HEK293 (cell line): ENCODE results near the gene HIKESHI.
"Not testable (repeated sequence)": the region's sequence is repeated elsewhere in the genome, so short reads cannot be mapped to it uniquely, and the experiment has no call there.

ENCODE experiments used
- CTCF ChIA-PET: fragments of 350-600 bp; formaldehyde crosslinking; extraction: SDS; loops from one replicate; lab custom pipeline; 2021; ENCODE audit warnings: antibody characterized with exemption; lab: Yijun Ruan, JAX
- POLR2A ChIA-PET: fragments of 300-600 bp; formaldehyde crosslinking; extraction: SDS; loops from one replicate; lab custom pipeline; 2020; ENCODE audit warnings: antibody characterized with exemption, inconsistent platforms; lab: Yijun Ruan, JAX
- H3K27ac ChIP-seq: fragments of 200-500 bp; sonication (Bioruptor generic); 2 replicates; pipeline ENCODE4 v1.5.1; 2014; ENCODE audit warnings: low read depth, low read length, control low read depth, inconsistent platforms; ENCODE audit errors: extremely low read depth
- H3K36me3 ChIP-seq, 2 experiments: fragments of 200-500 bp in 1 of 2; sonication (Bioruptor generic) in 1 of 2; 1 replicate in 1 of 2; 2 replicates in 1 of 2; pipeline ENCODE4 v1.5.1; 2014 to 2017; ENCODE audit warnings: inconsistent platforms in 2 of 2, low read length in 2 of 2; ENCODE audit not compliant: control insufficient read depth in 2 of 2, insufficient read depth in 1 of 2
- H3K4me1 ChIP-seq: fragments of 200-500 bp; sonication (Bioruptor generic); 2 replicates; pipeline ENCODE4 v1.5.1; 2014; ENCODE audit warnings: mild to moderate bottlenecking, low read length, inconsistent platforms; ENCODE audit not compliant: control insufficient read depth, insufficient read depth
- H3K4me3 ChIP-seq: 2 replicates; pipeline ENCODE4 v1.5.1; 2011; ENCODE audit warnings: low read depth, mild to moderate bottlenecking, control low read depth, low read length, moderate library complexity
- H3K9me3 ChIP-seq: fragments of 200-500 bp; sonication (Bioruptor generic); 2 replicates; pipeline ENCODE4 v1.5.1; 2014; ENCODE audit warnings: low read depth, low read length, inconsistent platforms; ENCODE audit not compliant: control insufficient read depth, insufficient read depth
- GLIS2 ChIP-seq: fragments of 450-650 bp; formaldehyde crosslinking; IDR thresholded peaks from 2 replicates; pipeline ENCODE4 v1.5.1; 2016; ENCODE audit warnings: missing biosample characterization, missing genetic modification characterization
- ZNF140 ChIP-seq: fragments of 450-650 bp; formaldehyde crosslinking; IDR thresholded peaks from 2 replicates; pipeline ENCODE4 v1.5.1; 2016; ENCODE audit warnings: missing biosample characterization, missing genetic modification characterization
- ZNF155 ChIP-seq: fragments of 450-650 bp; formaldehyde crosslinking; IDR thresholded peaks from 2 replicates; pipeline ENCODE4 v1.5.1; 2016; ENCODE audit warnings: missing biosample characterization, missing genetic modification characterization
- ZNF302 ChIP-seq: fragments of 450-650 bp; formaldehyde crosslinking; IDR thresholded peaks from 2 replicates; pipeline ENCODE4 v1.5.1; 2016; ENCODE audit warnings: missing biosample characterization, missing genetic modification characterization, low read depth
- ZNF335 ChIP-seq: fragments of 450-650 bp; formaldehyde crosslinking; conservative IDR thresholded peaks from 2 replicates; pipeline ENCODE4 v1.5.1; 2016; ENCODE audit warnings: missing biosample characterization, missing genetic modification characterization
- ZNF354C ChIP-seq: fragments of 450-650 bp; formaldehyde crosslinking; IDR thresholded peaks from 2 replicates; pipeline ENCODE4 v1.5.1; 2016; ENCODE audit warnings: missing biosample characterization, missing genetic modification characterization, low read depth, borderline replicate concordance
- ZNF776 ChIP-seq: fragments of 450-650 bp; formaldehyde crosslinking; IDR thresholded peaks from 2 replicates; pipeline ENCODE4 v1.5.0; 2017; ENCODE audit warnings: missing biosample characterization, missing genetic modification characterization, borderline replicate concordance
- ZNF843 ChIP-seq: fragments of 450-650 bp; formaldehyde crosslinking; IDR thresholded peaks from 2 replicates; pipeline ENCODE4 v1.5.1; 2016; ENCODE audit warnings: missing biosample characterization, missing genetic modification characterization
- TF ChIP-seq, protein P1 (sequence below): fragments of 450-650 bp; formaldehyde crosslinking; IDR thresholded peaks from 2 replicates; pipeline ENCODE4 v1.5.1; 2016; ENCODE audit warnings: missing biosample characterization, missing genetic modification characterization
- TF ChIP-seq, protein P2 (sequence below): fragments of 450-650 bp; formaldehyde crosslinking; IDR thresholded peaks from 2 replicates; pipeline ENCODE4 v1.5.1; 2016; ENCODE audit warnings: missing biosample characterization, missing genetic modification characterization
- TF ChIP-seq, protein P3 (sequence below): fragments of 450-650 bp; formaldehyde crosslinking; conservative IDR thresholded peaks from 2 replicates; pipeline ENCODE4 v1.5.1; 2016; ENCODE audit warnings: low read depth, missing biosample characterization, missing genetic modification characterization
- TF ChIP-seq, protein P4 (sequence below): fragments of 450-650 bp; formaldehyde crosslinking; IDR thresholded peaks from 2 replicates; pipeline ENCODE4 v1.5.1; 2017; ENCODE audit warnings: missing biosample characterization, missing genetic modification characterization
- TF ChIP-seq, protein P5 (sequence below): fragments of 450-650 bp; formaldehyde crosslinking; IDR thresholded peaks from 2 replicates; pipeline ENCODE4 v1.5.1; 2016; ENCODE audit warnings: missing biosample characterization, missing genetic modification characterization, low read depth
- TF ChIP-seq, protein P6 (sequence below): fragments of 450-650 bp; formaldehyde crosslinking; IDR thresholded peaks from 2 replicates; pipeline ENCODE4 v1.5.1; 2017; ENCODE audit warnings: missing biosample characterization, mild to moderate bottlenecking, missing genetic modification characterization, moderate library complexity

HIKESHI gene

DNA sequence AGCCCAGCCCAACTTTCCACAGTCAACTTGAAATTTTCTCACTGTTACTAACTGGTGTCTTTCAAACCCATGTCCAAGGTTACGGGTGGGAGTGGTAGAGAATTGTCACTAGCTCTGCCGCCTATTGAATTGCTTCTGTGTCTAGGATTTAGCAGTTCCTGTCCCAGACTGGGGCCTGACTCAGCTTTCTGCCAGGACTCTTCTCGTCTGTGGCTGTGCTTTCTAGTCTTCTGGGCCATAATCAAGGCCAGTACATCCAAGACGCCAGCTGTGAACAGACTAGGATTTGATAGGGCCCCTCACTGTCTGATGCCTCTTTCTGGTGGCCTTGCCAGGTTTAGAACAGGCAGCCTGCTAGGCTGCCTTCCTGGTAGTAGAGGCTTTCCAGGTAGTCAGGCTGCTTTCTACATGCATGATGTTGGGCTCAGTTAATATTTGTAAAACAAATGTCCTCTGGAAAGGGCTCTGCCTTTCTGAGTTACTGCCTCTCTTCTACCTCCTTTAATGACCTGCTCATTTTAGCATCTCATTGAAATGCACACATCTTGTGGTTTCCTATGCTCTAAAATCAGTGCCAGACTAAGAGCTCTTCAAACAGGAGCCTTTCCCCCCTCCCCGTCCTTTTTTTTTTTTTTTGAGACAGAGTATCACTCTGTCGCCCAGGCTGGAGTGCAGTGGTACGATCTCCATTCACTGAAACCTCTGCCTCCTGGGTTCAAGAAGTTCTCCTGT is 13.1 kb upstream of the HIKESHI start:
- no peaks in the 10 kb centered on the region for H3K4me1 ChIP-seq
- H3K4me3 ChIP-seq = no peak overlapping the region
- H3K27ac ChIP-seq = no peak overlapping the region
- POLR2A ChIA-PET = interaction anchor here (0.7 kb wide), 1 partner anchor 27 kb away, joined by 12 read pairs; no protein-coding TSS in a partner anchor
- TF ChIP-seq ZNF155 (tag by site-specific recombination) = no peak
- TF ChIP-seq GLIS2 (tag by site-specific recombination) = no peak
- TF ChIP-seq, protein P1, sequence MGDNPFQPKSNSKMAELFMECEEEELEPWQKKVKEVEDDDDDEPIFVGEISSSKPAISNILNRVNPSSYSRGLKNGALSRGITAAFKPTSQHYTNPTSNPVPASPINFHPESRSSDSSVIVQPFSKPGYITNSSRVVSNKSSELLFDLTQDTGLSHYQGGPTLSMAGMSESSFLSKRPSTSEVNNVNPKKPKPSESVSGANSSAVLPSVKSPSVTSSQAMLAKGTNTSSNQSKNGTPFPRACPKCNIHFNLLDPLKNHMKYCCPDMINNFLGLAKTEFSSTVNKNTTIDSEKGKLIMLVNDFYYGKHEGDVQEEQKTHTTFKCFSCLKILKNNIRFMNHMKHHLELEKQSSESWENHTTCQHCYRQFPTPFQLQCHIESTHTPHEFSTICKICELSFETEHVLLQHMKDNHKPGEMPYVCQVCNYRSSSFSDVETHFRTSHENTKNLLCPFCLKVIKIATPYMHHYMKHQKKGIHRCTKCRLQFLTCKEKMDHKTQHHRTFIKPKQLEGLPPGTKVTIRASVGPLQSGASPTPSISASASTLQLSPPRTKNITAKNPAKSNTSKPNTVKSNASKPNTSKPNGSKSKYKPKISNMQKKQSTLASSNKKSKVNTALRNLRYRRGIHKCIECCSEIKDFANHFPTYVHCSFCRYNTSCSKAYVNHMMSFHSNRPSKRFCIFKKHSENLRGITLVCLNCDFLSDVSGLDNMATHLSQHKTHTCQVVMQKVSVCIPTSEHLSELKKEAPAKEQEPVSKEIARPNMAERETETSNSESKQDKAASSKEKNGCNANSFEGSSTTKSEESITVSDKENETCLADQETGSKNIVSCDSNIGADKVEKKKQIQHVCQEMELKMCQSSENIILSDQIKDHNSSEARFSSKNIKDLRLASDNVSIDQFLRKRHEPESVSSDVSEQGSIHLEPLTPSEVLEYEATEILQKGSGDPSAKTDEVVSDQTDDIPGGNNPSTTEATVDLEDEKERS (tag by site-specific recombination) = no peak
- TF ChIP-seq ZNF354C (tag by site-specific recombination) = no peak
- TF ChIP-seq, protein P2, sequence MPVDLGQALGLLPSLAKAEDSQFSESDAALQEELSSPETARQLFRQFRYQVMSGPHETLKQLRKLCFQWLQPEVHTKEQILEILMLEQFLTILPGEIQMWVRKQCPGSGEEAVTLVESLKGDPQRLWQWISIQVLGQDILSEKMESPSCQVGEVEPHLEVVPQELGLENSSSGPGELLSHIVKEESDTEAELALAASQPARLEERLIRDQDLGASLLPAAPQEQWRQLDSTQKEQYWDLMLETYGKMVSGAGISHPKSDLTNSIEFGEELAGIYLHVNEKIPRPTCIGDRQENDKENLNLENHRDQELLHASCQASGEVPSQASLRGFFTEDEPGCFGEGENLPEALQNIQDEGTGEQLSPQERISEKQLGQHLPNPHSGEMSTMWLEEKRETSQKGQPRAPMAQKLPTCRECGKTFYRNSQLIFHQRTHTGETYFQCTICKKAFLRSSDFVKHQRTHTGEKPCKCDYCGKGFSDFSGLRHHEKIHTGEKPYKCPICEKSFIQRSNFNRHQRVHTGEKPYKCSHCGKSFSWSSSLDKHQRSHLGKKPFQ = no peak
- TF ChIP-seq ZNF843 (tag by site-specific recombination) = no peak
- TF ChIP-seq, protein P3, sequence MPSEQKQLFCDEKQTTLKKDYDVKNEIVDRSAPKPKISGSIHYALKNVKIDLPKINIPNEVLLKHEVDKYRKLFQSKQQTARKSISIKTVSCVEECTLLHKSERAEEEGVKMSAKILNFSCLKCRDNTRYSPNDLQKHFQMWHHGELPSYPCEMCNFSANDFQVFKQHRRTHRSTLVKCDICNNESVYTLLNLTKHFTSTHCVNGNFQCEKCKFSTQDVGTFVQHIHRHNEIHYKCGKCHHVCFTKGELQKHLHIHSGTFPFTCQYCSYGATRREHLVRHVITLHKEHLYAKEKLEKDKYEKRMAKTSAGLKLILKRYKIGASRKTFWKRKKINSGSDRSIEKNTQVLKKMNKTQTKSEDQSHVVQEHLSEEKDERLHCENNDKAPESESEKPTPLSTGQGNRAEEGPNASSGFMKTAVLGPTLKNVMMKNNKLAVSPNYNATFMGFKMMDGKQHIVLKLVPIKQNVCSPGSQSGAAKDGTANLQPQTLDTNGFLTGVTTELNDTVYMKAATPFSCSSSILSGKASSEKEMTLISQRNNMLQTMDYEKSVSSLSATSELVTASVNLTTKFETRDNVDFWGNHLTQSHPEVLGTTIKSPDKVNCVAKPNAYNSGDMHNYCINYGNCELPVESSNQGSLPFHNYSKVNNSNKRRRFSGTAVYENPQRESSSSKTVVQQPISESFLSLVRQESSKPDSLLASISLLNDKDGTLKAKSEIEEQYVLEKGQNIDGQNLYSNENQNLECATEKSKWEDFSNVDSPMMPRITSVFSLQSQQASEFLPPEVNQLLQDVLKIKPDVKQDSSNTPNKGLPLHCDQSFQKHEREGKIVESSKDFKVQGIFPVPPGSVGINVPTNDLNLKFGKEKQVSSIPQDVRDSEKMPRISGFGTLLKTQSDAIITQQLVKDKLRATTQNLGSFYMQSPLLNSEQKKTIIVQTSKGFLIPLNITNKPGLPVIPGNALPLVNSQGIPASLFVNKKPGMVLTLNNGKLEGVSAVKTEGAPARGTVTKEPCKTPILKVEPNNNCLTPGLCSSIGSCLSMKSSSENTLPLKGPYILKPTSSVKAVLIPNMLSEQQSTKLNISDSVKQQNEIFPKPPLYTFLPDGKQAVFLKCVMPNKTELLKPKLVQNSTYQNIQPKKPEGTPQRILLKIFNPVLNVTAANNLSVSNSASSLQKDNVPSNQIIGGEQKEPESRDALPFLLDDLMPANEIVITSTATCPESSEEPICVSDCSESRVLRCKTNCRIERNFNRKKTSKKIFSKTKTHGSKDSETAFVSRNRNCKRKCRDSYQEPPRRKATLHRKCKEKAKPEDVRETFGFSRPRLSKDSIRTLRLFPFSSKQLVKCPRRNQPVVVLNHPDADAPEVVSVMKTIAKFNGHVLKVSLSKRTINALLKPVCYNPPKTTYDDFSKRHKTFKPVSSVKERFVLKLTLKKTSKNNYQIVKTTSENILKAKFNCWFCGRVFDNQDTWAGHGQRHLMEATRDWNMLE (tag by site-specific recombination) = no peak
- TF ChIP-seq, protein P4, sequence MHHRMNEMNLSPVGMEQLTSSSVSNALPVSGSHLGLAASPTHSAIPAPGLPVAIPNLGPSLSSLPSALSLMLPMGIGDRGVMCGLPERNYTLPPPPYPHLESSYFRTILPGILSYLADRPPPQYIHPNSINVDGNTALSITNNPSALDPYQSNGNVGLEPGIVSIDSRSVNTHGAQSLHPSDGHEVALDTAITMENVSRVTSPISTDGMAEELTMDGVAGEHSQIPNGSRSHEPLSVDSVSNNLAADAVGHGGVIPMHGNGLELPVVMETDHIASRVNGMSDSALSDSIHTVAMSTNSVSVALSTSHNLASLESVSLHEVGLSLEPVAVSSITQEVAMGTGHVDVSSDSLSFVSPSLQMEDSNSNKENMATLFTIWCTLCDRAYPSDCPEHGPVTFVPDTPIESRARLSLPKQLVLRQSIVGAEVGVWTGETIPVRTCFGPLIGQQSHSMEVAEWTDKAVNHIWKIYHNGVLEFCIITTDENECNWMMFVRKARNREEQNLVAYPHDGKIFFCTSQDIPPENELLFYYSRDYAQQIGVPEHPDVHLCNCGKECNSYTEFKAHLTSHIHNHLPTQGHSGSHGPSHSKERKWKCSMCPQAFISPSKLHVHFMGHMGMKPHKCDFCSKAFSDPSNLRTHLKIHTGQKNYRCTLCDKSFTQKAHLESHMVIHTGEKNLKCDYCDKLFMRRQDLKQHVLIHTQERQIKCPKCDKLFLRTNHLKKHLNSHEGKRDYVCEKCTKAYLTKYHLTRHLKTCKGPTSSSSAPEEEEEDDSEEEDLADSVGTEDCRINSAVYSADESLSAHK = no peak
- no peak for TF ChIP-seq ZNF140 (tag by site-specific recombination)
- no peak for TF ChIP-seq ZNF776
- TF ChIP-seq, protein P5, sequence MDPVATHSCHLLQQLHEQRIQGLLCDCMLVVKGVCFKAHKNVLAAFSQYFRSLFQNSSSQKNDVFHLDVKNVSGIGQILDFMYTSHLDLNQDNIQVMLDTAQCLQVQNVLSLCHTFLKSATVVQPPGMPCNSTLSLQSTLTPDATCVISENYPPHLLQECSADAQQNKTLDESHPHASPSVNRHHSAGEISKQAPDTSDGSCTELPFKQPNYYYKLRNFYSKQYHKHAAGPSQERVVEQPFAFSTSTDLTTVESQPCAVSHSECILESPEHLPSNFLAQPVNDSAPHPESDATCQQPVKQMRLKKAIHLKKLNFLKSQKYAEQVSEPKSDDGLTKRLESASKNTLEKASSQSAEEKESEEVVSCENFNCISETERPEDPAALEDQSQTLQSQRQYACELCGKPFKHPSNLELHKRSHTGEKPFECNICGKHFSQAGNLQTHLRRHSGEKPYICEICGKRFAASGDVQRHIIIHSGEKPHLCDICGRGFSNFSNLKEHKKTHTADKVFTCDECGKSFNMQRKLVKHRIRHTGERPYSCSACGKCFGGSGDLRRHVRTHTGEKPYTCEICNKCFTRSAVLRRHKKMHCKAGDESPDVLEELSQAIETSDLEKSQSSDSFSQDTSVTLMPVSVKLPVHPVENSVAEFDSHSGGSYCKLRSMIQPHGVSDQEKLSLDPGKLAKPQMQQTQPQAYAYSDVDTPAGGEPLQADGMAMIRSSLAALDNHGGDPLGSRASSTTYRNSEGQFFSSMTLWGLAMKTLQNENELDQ (tag by site-specific recombination) = no peak
- TF ChIP-seq, protein P6, sequence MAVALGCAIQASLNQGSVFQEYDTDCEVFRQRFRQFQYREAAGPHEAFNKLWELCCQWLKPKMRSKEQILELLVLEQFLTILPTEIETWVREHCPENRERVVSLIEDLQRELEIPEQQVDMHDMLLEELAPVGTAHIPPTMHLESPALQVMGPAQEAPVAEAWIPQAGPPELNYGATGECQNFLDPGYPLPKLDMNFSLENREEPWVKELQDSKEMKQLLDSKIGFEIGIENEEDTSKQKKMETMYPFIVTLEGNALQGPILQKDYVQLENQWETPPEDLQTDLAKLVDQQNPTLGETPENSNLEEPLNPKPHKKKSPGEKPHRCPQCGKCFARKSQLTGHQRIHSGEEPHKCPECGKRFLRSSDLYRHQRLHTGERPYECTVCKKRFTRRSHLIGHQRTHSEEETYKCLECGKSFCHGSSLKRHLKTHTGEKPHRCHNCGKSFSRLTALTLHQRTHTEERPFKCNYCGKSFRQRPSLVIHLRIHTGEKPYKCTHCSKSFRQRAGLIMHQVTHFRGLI (tag by site-specific recombination) = no peak
- TF ChIP-seq ZNF335 = no peak
- TF ChIP-seq ZNF302 = no peak
- CTCF ChIA-PET = interaction anchor here (0.7 to 1.2 kb wide), 2 partner anchors 70 to 426 kb away, joined by 3 to 7 read pairs; no protein-coding TSS in a partner anchor
- peaks cover 0 to 7% of the 10 kb centered on the region in 2 experiments; a peak in 1 of 3 replicates for H3K36me3 ChIP-seq
- no peaks in the 10 kb centered on the region for H3K9me3 ChIP-seq

DNA sequence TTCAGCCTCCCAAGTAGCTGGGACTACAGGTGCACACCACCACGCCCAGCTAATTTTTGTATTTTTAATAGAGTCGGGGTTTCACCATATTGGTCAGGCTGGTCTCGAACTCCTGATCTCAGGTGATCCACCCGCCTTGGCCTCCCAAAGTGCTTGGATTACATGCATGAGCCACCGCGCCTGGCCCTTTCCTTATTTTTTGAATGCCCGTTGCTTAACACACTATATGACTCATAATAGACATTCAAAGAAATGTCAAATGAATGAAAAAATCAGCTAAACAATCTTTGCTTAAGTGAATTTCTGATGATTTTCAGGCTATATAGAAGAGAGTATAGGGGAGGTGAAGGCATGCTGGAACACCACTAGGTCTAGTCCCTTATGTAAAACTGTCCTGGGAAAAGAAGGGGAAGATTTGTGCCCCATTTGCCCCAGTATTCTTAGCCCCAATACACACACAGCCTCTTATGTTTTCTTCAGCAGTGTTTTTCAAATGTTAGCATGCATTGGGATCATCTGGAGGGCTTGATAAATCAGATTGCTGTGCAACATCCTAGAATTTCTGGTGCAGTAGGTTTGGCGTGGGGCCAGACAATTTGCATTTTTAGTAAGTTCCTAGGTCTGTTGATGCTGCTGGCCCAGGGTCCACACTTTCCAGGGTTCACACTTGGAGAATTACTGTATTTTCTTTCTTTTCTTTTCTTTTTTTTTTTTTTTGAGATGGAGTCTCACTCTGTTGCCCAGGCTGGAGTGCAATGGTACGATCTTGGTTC is 12.3 kb upstream of the HIKESHI start:
- not testable (repeated sequence) for H3K27ac ChIP-seq, H3K4me3 ChIP-seq, H3K36me3 ChIP-seq, H3K4me1 ChIP-seq, H3K9me3 ChIP-seq
- CTCF ChIA-PET = interaction anchor here (0.7 to 1.2 kb wide), 3 partner anchors 71 to 427 kb away, joined by 3 to 7 read pairs (median 3); no protein-coding TSS in a partner anchor
- POLR2A ChIA-PET = interaction anchor here (0.7 kb wide), 1 partner anchor 27 kb away, joined by 12 read pairs; no protein-coding TSS in a partner anchor
